HG03378 (cell line): Measurements from ENCODE around the gene FUS.

Source experiments
- ATAC-seq: cut with Tn5 transposase; IDR thresholded peaks from one replicate; pipeline ENCODE4 v1.9.1; 2021; ENCODE audit warnings: mild to moderate bottlenecking, moderate library complexity; ENCODE audit not compliant: unreplicated experiment

FUS gene

GRCh38 chr16:31200821-31201568 is 21.1 kb downstream of the FUS start:
- ATAC-seq: no peak

GRCh38 chr16:31201582-31202413 is 21.9 kb downstream of the FUS start:
- ATAC-seq: peak; percentile 35

DNA sequence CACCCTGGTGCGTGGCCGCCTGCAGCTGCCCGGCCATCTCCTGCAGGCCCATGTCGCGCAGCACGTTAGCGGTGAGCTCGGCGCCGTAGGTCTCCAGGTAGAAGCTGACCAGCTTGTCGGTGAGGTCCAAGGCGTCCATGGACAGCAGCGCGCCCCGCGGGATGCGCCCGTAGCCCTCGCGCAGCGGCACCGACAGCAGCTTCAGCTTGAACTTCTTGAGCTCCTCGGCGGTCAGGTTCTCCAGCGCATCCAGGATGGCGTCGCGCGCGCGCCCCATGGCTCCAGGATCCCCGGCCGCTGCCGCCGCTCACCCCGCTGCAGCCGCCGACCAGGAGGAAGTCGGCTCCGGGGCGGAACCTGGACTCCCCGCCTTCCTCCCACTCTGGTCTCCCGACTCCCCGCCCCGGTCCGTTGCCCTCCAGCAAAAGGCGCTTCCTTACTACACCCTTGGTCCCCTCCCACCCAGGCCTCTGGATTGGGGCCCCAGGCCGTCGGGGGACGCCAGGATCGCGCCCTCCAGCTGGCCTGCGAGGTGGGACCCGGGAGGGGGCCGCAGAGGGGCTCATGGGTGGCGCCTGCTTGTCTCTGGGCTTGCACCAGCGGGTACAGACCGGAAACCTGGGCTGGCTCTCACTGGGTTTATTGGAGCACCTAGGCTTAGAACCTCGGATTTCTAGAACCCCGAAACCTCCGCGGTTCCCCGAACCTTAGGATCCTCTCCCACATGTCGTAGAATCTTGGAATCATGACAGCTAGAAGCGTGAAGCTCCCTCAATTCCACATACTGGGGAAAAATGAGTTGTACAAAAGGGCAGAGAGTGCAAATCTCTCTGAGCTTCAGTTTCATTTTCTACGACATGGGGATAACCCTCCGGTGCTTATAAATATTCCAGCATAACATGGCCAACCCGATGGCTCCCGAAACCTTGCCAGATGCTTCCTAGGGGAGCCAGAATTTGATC is 22.8 kb downstream of the FUS start, which contains the start of gene PYCARD:
Gene PYCARD, minus strand, starts transcription at position 347 of the 962 bp plus-strand sequence. Its CDS starts 70 bp downstream, at position 277.
- ATAC-seq: peak; percentile 22

DNA sequence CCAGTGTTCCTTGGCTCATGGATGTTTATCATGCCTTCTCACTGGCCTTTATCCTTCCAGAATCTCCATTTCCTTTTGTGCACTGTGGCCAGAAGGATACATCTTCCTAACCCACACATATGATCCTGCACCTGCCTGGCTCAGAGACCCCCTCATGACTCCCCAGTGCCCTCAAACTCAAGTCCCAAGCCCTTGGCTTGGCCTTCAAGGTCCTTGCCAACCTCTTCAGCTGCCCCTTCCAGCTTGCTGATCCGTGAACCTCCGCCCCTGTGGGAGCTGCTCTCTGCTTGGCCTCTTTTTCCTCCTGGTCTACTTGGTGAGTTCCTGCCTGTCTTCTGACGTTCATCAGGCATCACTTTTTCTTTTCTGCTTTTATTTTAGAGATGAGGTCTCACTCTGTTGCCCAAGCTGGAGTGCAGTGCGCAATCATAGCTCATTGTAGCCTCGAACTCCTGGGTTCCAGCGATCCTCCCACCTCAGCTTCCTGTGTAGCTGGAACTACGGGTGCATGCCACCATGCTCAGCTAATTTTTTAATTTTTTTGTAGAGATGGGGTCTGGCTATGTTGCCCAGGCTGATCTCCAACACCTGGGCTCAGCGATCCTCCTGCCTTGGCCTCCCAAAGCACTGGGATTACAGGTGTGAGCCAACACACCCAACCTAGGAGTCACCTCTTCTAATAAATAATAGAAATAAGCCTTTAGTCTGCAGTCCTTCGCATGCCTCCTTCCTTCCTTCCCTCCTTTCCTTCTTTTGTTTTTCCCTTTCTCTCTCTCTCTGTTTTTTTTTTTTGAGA is 25.1 kb downstream of the FUS start:
- no peak for ATAC-seq

DNA sequence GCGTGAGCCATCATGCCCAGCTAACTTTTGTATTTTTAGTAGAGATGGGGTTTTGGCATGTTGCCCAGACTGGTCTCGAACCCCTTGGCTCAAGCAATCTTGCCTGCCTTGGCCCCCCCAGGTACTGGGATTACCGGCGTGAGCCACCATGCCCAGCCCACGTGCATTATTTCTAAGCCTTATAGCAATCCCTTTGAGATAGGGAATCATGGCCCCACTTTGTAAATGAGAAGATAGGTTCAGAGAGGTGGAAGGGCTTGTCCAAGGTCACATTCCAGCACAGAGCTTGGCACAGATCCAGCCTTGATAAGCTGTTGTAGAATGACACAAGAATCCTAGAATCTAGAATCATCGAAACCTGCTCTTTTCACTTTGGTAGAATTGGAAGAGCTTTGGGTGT is 26.8 kb downstream of the FUS start:
- ATAC-seq: no peak

GRCh38 chr16:31213342-31213741 is 33.4 kb downstream of the FUS start:
- no peak for ATAC-seq

DNA sequence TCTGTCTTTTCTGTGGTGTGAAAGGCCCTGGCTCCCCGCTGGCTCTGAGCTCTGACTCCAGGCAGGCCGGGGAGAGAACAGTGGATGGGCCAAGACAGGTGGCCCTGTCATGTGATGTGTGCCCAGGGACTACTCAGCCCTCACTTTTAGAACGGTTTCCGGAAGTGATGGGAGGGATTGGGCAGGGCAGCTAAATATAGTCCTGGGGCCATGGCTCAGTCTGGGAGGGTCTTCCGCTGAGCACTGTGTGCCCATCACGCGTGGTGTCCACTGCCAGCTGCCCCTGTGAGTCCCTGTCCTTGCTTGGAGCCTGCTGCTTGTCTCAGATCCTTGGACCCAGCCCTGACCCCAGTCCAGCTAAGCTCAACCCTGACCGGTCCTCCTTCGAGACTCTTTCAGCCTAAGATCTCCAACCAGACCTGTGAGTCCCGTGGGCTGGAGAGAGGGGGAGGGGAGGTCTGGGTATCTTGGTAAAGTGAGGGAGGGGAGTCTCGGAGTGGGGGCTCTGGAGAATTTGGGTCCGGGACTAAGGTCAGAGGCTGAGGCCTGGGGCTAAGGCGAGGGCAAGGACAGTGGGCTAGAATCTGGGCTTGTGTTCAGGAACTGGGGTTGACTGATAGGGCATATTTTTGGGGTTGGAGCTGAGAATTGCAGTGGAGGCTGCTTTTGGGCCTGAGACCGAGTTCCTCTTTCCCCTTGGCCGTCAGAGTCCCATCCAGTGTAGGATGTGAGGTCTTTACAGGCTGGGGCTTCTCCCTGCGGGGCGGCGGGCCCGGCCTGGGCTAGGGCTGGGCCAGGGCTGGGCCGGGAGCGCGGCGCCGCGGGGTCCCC is 34.2 kb downstream of the FUS start, which contains the start of gene TRIM72:
Gene TRIM72, plus strand, starts transcription at position 243 of the 831 bp plus-strand sequence. CDS start 620 bp downstream, outside the sequence.
- no peak for ATAC-seq

GRCh38 chr16:31214708-31215286 is 34.9 kb downstream of the FUS start:
- no peak for ATAC-seq

- ATAC-seq: no peak
Measured at GRCh38 chr16:31215287-31216162, 35.6 kb downstream of the FUS start.

- no peak for ATAC-seq
Measured at GRCh38 chr16:31216422-31217135, 36.6 kb downstream of the FUS start, which contains the start of gene PYDC1. TSS of gene PYDC1 (minus strand) at chr16:31217135. CDS start at chr16:31217028, 107 bp downstream.

DNA sequence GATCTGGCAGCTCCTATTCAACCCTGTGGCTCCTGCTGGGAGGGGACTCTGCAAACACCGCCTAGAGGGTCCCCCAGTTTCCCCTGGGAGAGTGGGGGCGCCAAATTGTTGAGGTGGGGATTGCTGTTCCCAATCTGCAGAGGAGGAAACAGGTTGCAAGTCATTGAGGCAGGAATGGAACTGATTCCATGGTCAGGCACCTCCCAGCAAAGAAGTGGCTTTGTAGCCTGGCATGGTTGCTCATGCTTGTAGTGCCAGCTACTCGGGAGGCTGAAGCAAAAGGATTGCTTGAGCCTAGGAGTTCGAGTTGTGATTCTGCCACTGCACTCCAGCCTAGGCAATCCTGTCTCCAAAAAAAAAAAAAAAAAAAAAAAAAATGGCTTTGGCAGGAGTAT is 37.2 kb downstream of the FUS start:
- no peak for ATAC-seq

GRCh38 chr16:31219154-31219741 is 39.3 kb downstream of the FUS start:
- ATAC-seq: no peak

DNA sequence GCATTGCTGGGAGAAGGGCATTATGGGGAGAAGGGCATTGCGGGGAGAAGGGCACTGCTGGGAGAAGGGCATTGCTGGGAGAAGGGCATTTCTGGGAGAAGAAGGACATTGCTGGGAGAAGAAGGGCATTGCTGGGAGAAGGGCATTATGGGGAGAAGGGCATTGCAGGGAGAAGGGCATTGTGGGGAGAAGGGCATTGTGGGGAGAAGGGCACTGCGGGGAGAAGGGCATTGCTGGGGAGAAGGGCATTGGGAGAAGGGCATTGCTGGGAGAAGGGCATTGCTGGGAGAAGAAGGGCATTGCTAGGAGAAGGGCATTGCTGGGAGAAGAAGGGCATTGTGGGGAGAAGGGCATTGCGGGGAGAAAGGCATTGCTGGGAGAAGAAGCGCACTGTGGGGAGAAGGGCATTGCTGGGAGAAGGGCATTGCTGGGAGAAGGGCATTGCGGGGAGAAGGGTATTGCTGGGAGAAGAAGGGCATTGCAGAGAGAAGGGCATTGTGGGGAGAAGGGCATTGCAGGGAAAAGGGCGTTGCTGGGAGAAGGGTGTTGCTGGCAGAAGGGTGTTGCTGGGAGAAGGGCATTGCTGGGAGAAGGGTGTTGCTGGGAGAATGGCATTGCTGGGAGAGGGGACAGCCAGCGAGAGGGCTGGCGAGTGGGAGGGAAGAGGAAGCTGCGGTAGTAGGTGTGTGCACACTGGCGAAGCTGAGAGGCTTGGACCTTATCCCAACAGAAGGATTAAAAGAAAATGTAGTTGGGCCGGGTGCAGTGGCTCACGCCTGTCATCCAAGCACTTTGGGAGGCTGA is 41.6 kb downstream of the FUS start:
- no peak for ATAC-seq

- ATAC-seq: no peak
Measured at GRCh38 chr16:31223044-31223443, 43.1 kb downstream of the FUS start.

- no peak for ATAC-seq
Measured at GRCh38 chr16:31224092-31224955, 44.4 kb downstream of the FUS start.
